Urothelium cell line (cell line): ENCODE data around the gene TAS2R38.

Source experiments
- DNase-seq: peaks from one replicate; pipeline ENCODE4 v3.0.0; 2011; ENCODE audit warnings: low spot score, mixed read lengths
- FAIRE-seq: peaks from 2 replicates; lab custom pipeline; 2011; peaks lifted over from hg19 to GRCh38; lab: Jason Lieb, UNC

The TAS2R38 gene

GRCh38 chr7:141976524-141977245 is 3.1 kb upstream of the TAS2R38 start:
- FAIRE-seq, result no peak
- DNase-seq, result no peak

- FAIRE-seq (no peak), DNase-seq (peak; percentile 77)
Measured at GRCh38 chr7:141975806-141976523, 2.4 kb upstream of the TAS2R38 start.

- FAIRE-seq, result no peak
- DNase-seq, result peak; percentile 14
Measured at GRCh38 chr7:141974831-141975230, 1.3 kb upstream of the TAS2R38 start.

- no peak for FAIRE-seq
- DNase-seq, result no peak
Measured at GRCh38 chr7:141960687-141961422, 12.7 kb downstream of the TAS2R38 start.

GRCh38 chr7:141956084-141956483 is 17.5 kb downstream of the TAS2R38 start:
- FAIRE-seq, result no peak
- DNase-seq, result no peak

DNA sequence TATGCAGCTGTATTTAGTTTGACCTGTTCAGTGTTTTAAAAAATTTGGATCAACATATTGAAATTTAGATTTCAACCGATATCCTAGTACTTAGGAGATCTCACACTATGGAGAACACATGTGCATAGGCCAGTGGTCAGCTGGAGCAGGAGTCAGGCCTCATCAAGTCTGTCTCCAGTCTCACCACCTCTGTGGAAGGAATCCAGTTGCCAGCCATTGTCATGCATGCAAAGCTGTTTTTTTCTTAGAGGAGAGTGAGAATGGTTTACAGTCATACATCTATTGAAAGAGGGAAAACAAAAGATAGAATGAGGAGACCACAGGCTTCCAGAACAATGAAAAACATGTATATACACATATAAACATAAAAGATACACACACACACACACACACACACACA is 19.2 kb downstream of the TAS2R38 start:
- FAIRE-seq (no peak), DNase-seq (no peak)

GRCh38 chr7:141952461-141952860 is 21.1 kb downstream of the TAS2R38 start:
- FAIRE-seq, result no peak
- DNase-seq, result no peak

DNA sequence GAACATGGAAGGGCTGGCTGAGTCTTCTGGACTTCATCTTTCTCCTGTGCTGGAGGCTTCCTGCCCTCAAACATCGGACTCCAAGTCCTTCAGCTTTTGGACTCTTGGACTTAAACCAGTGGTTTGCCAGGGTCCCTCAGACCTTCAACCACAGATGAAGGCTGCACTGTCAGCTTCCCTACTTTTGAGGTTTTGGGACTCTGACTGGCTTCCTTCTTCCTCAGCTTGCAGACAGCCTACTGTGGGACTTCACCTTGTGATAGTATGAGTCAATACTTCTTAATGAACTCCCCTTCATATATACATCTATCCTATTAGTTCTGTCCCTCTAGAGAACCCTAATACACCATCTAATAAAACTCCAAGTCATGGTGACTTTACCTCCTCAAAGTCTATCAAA is 22.8 kb downstream of the TAS2R38 start:
- DNase-seq (no peak), FAIRE-seq (no peak)

- FAIRE-seq (no peak), DNase-seq (no peak)
Measured at GRCh38 chr7:141949911-141950310, 23.7 kb downstream of the TAS2R38 start.

DNA sequence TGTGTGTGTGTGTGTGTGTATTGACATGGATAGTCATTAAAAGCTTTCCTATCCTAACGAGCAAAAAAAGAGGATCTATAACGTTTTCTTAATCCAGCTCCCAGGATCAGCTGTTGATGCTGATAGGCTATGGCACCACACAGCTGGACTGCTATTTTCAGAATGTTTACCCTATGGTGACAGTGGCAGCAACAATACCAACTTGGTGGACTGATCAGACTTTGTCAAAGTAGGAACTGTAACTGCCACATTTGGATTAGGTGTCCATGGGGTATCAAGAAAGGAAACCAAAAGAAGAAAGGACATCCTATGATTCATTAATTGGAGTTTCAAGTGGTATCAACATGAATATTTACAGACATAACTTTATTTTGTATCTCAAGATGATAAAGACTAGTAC is 24.1 kb downstream of the TAS2R38 start:
- FAIRE-seq (no peak), DNase-seq (no peak)

GRCh38 chr7:141949021-141949420 is 24.6 kb downstream of the TAS2R38 start:
- FAIRE-seq, result no peak
- no peak for DNase-seq

DNA sequence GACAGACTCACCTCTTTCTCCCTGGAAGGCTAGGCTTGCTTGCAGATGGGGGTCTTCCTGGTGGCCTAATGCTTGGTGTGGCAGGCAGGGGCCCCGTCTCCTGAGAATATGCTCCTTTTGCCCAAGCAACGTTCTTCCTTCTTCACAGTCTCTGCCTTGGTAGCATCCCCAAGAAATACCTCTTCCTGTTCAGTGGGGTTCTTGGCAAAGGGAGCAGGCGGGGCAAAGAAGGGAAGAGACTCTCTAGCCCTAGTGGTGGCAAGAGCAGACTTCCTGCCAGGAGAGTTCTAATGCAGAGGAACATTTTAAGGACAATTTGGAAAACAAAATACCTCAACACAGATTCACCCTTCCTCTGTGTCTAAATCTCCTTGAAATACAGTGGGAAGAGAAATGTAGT is 26.8 kb downstream of the TAS2R38 start, which contains the start of gene CLEC5A:
Gene CLEC5A (minus strand): TSS at position 179 of the 400 bp plus-strand sequence. CDS start 682 bp downstream, outside the sequence.
- DNase-seq (no peak), FAIRE-seq (no peak)

DNA sequence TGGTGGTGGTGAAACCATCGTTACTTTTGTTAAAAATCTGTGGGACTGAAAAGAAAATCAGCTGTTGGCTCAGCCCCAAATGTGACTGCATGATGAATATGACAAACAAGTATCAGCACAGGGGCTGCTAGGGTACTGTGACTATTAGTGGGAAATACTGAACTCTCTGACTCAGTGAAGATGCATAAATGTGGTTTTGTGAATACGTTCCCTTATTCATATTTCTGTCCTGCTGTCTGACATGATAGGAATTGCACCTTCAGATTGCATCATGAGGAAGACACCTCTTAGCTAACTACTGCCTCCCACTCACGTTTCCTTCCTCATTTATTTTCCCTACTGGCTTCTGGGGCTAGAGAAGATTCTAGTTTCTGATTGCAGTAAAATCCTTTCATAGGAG is 28.2 kb downstream of the TAS2R38 start:
- no peak for FAIRE-seq
- no peak for DNase-seq

DNA sequence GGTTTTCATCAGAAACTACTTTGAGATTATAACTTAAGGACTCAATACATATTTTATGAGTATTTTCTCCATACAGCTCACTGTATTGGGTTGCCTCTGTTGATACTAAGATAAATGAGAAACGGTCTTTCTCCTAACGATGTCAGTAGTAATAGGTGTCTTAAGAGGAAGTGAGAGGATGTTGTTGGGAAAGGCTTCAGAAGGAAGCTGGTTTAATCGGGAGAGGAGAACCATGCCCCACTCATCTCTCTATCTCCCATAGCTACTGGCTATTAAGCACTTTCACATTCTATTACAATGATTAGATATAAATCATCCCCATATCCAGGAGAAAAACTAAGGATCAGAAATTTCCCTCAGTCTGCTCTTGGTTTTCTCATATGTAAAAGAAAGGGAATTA is 28.8 kb downstream of the TAS2R38 start:
- no peak for FAIRE-seq
- DNase-seq, result no peak

DNA sequence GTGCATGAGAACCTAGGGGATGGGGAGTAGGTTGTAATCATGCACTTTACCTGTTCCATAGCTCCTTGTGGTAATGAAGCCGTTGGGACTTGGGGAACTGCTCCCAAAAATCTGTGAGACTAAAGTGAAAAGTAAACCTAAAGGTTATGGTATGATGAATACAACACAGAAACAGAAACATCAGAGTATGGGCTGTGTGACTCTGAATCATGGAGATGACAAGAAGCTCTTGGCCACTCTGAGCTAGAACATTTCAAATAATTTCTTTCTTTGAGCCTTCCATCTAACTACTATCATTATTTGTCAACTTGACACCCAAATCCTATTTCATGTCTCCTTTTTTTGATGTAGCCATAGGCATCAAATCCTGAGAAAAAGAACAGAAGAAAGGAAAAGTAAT is 29.7 kb downstream of the TAS2R38 start:
- FAIRE-seq (no peak), DNase-seq (no peak)

DNA sequence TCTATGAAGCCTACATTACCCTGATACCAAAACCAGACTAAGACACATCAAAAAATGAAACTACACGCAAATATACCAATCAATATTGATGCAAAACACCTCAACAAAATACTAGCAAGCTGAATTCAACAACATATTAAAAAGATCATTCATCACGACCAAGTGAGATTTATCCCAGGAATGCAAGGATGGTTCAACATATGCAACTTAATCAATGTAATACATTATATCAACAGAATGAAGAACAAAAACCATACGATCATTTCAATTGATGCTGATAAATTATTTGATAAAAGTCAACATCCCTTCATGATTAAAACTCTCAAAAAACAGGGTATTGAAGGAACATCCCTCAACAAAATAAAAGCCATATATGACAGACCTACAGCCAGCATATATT is 32.5 kb downstream of the TAS2R38 start:
- FAIRE-seq, result no peak
- no peak for DNase-seq

DNA sequence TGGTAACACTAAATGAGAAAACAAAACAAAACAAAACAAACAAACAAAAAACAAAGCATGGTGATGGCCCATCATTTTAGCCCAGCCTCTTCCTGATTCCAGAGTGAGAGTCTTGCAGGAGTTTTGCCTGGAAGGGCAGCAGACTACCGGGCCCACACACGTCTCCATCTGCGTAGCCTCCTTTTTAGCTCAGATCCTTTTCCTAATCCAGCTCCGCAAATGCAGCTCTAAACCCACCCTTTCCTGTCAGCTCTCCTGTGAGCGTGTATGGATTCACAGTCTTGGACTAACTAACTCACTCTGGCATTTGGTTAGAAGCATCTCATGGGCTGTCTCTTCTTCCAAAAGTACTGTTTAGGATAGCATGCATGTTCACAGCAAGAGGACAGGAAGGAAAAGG is 43.4 kb downstream of the TAS2R38 start:
- FAIRE-seq (no peak), DNase-seq (no peak)

DNA sequence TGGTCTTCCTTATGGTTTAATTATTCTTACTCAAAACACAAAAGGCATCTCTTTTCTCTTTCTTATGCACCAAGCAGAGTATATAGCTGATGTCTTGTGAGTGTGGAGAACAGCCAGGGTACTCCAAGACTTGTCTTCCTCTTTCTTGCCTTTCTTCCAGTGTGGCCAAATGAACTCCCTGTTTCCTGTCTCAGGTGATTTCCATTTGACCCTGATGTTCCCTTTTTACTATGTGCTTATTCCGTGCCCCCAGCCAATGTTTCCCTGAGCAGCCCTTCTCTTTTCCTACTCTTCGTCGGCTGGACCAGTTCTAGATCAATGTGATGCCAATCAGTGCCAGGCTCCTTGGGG is 44.8 kb downstream of the TAS2R38 start:
- FAIRE-seq, result no peak
- no peak for DNase-seq

GRCh38 chr7:141928146-141928844 is 45.3 kb downstream of the TAS2R38 start:
- no peak for FAIRE-seq
- no peak for DNase-seq
